Pons (tissue), 1 donor: ENCODE measurements around the gene EBLN1.

Experiments used
- DNase-seq: peaks from one replicate; pipeline ENCODE4 v3.0.0-alpha.2; 2016; ENCODE audit warnings: low spot score

Gene EBLN1

GRCh38 chr10:22217842-22218241, at the start of gene EBLN1:
Gene EBLN1 (minus strand): TSS chr10:22218015. CDS start chr10:22209983, 8,032 bp downstream.
- no peak for DNase-seq

DNA sequence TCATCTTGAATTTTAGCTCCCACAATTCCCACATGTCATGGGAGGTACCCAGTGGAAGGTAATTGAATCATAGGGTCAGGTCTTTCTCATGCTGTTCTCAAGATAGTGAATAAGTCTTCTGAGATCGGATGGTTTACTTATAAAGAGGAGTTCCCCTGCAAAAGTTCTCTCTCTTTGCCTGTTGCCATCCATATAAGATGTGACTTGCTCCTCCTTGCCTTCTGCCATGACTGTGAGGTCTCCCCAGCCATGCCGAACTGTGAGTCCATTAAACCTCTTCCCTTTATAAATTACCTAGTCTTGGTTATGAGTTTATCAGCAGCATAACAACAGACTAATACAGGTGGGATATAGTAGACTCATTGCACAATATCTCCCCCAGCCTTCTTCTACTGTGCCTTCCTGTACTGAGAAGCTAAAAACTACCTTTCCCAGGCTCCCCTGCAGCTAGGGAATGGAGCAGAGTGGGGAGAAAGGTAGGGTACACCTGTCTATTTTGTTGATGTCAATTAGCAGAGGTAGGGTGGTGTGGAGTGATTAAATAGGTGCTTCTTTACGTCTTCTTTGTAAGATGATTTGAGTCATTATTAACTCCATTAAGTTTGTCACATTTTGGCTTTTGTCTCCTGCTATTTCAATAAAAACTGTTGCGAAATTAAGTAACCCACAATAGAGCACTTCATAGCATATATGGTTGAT, 48.2 kb upstream of the EBLN1 start:
- DNase-seq = no peak

- no peak for DNase-seq
These were observed 45.3 kb upstream of the EBLN1 start for GRCh38 chr10:22263106-22263505.

DNA sequence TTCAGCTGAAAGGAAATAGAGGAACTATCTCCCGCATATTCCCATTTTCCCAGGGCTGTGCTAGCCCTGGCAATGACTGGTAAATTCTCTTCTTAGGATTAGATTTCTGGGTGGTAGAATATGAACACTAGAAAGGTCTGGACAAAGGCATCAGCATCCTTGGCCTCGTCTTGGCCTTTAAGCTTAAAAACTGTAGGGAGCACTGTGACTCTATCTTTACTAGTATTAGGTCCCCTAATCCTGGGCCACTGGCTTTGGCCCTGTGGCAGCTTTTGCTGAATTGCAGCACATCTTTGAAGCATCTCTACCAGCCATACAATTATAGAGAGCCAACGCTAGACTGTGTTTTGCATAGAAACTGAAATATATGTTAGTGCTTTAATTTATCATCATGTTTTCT, 41.5 kb upstream of the EBLN1 start:
- DNase-seq = no peak

- DNase-seq = peak; percentile 76
These were observed 40.7 kb upstream of the EBLN1 start for GRCh38 chr10:22258471-22258870.

- peak; percentile 28 for DNase-seq
These were observed 35.7 kb upstream of the EBLN1 start for GRCh38 chr10:22253580-22253882.

DNA sequence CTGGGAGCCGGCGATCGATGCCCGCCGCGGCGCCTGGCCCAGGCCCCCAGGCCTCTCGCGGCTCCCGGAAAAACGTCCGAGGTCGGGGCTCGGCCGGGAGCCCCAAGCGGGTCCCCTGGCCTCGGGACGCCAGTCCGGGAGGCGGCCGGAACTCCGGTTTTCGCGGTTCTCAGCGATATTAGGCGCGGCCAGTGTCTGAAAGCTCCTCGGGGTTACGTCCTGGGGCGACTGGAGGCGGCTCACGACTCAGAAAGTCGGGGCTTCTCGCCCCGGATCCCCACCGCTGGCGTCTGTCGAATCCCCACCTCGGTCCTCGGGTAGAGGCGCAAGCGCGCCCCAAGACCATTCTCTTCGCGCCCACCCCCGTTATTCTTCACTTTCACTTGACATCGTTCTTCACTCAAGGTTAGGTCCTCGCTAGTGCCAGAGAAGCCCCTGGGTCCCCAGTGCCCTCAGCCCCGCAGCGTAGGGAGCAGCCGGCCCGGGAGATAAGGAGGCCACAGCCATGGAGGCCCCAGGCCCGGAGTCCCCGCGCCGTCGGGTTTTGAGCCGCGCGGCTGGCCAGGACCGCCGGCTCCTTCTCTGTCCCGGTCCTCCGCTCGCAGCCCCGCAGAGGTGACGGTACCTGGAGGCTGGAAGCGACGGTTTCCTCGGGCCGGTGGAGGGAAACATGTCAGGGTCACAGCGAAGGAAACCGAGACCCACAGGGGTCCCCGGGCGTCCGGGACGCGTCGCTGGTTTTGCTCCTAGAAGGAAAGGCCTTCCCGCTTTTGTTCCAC, 35.2 kb upstream of the EBLN1 start:
- DNase-seq = peak; percentile 30

DNA sequence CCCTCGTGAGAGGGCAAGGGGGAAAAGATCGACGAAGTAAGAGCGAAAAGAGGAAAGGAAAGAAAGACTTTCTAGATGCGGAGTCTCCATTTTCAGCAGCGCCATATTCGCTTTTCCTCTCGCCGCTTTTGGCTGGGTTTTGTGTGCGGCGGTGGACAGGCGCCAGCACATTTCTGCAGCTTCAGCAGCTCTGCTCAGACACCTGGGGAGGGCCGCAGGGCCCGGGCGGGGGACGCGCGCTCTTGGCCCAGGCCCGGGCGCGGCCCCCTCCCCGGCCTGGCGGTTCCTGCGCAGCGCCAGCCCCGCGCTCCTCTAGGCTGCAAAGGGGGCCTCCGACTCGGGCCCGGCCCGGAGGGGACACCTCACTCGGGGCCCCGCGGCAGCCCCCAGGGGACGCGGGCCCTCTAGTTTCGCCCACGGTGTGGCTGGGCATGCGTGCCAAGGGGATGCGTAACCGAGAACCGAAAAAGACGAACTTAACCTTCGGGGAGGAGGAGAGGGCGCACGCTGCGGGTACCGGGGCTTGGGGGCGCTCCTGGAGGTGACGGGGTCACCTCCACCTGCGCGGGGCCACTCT, 34.5 kb upstream of the EBLN1 start:
- DNase-seq = peak; percentile 83

- no peak for DNase-seq
These were observed 34.0 kb upstream of the EBLN1 start for GRCh38 chr10:22251751-22252223.

GRCh38 chr10:22250897-22251660, 33.3 kb upstream of the EBLN1 start:
- DNase-seq = peak; percentile 68

- DNase-seq = no peak
These were observed 29.8 kb upstream of the EBLN1 start for GRCh38 chr10:22247636-22248035.

- no peak for DNase-seq
These were observed 29.0 kb upstream of the EBLN1 start for GRCh38 chr10:22246680-22247391.

GRCh38 chr10:22245567-22245966, 27.8 kb upstream of the EBLN1 start:
- no peak for DNase-seq

GRCh38 chr10:22244855-22245254, 27.0 kb upstream of the EBLN1 start:
- DNase-seq = no peak

GRCh38 chr10:22244001-22244400, 26.2 kb upstream of the EBLN1 start:
- no peak for DNase-seq

DNA sequence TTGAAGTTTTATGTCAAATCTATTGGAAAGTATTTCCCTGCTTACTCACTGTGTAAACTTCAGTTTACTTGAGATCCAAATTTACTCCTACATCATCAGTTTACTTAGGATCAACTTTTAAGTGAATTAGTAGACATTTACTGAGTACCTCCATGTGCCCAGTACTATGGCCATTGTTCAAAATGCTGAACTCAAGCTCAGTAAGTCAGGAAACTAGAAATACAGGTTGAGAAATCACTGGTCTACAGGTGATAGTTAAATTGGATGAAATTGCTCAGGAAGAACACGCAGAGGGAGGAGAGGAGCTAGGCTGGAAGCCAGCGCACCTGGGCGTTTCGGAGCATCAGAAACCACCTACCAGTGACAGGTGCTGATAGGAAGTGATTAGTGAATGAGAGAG, 25.5 kb upstream of the EBLN1 start:
- DNase-seq = no peak

GRCh38 chr10:22231260-22231659, 13.4 kb upstream of the EBLN1 start:
- DNase-seq = no peak

GRCh38 chr10:22230158-22230833, 12.5 kb upstream of the EBLN1 start:
- DNase-seq = peak; percentile 70

- peak; percentile 64 for DNase-seq
These were observed 12.0 kb upstream of the EBLN1 start for GRCh38 chr10:22229802-22230157.

- DNase-seq = peak; percentile 91
These were observed 11.4 kb upstream of the EBLN1 start for GRCh38 chr10:22228943-22229801.
